OCI-LY7 (cell line): ENCODE results near the gene CYB5R3.

Experiments used
- EZH2phosphoT487 ChIP-seq: fragments of 200-600 bp; sonication (generic); IDR thresholded peaks from 2 replicates; pipeline ENCODE4 v1.6.1; 2018; ENCODE audit warnings: low read depth, borderline replicate concordance, mild to moderate bottlenecking, mixed run types, antibody characterized with exemption, low read length, moderate library complexity, mixed read lengths
- TF ChIP-seq, protein P1 (sequence below): fragments of 200-600 bp; sonication (generic); conservative IDR thresholded peaks from 2 replicates; pipeline ENCODE4 v1.5.1; 2014; ENCODE audit warnings: mild to moderate bottlenecking, antibody characterized with exemption, low read length, moderate library complexity, mixed read lengths

DNA sequence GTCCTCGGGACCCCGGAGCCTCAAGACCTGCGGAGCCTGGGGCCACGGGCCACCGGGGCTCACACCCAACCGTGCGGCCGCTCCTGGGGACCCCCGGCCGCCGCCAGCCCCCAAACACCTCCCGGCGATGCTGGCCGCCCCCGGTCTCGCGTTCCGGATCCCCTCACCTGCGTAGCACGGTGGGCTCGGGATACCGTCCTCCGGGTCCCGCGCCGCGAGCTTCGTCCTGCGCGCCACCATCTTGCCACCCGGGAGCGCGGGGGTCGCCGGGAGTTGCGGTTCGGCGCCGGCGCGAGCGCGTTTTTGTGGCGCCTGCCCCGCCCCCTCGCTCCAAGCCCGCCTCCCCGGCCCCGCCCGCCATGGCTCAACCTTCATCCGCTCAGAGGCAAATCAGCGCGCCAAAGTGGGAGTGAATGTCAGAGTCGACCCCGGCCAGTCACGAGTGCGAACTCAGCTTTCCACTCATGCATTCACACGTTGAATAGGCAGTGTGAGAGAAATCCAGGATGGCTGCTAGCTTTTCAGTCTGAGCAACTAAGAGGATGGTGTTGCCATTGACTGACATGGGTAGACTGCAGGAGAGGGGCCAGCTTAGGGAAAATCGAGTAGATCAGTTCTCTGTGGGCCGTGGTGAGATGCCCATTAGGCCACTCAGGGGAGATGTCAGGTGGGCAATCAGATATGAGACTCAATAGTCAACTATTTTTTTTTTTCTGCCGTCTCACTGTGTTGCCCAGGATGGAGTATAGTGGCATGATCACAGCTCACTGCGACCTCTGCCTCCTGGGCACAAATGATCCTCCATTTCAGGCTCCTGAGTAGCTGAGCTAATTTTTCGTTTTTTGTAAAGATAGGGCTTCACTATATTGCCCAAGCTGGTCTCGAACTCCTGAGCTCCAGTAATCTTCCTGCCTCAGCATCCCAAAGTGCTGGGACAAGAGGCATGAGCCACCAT lies 67.2 kb downstream of the CYB5R3 start:
- TF ChIP-seq, protein P1, sequence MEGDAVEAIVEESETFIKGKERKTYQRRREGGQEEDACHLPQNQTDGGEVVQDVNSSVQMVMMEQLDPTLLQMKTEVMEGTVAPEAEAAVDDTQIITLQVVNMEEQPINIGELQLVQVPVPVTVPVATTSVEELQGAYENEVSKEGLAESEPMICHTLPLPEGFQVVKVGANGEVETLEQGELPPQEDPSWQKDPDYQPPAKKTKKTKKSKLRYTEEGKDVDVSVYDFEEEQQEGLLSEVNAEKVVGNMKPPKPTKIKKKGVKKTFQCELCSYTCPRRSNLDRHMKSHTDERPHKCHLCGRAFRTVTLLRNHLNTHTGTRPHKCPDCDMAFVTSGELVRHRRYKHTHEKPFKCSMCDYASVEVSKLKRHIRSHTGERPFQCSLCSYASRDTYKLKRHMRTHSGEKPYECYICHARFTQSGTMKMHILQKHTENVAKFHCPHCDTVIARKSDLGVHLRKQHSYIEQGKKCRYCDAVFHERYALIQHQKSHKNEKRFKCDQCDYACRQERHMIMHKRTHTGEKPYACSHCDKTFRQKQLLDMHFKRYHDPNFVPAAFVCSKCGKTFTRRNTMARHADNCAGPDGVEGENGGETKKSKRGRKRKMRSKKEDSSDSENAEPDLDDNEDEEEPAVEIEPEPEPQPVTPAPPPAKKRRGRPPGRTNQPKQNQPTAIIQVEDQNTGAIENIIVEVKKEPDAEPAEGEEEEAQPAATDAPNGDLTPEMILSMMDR: no peak
- no peak for TF ChIP-seq EZH2phosphoT487
